Mammary epithelial cell (primary cell): Measurements from ENCODE around the gene EXOC4.

Experiments used
- CTCF ChIP-seq, 2 donors: IDR thresholded peaks in 1 of 2; conservative IDR thresholded peaks in 1 of 2; 2 replicates each; pipeline ENCODE4 v1.5.1; 2011 to 2012; ENCODE audit warnings: inconsistent platforms in 2 of 2, low read length in 2 of 2, mild to moderate bottlenecking in 2 of 2, control low read depth in 1 of 2, low read depth in 1 of 2; ENCODE audit not compliant: insufficient read depth in 1 of 2; ENCODE audit errors: extremely low read depth in 1 of 2
- EZH2 ChIP-seq: IDR thresholded peaks from 2 replicates; pipeline ENCODE4 v1.6.1; 2012; ENCODE audit warnings: low read length, inconsistent platforms, borderline replicate concordance

GRCh38 chr7:133773601-133774000 is 520.7 kb downstream of the EXOC4 start:
- TF ChIP-seq CTCF (conservative IDR thresholded peaks at IDR 0.05 in 1 of 2, IDR thresholded peaks at IDR 0.05 in 1 of 2; ENCODE audit: extremely low read depth in 1 of 2, insufficient read depth in 1 of 2, low read depth in 1 of 2, low read length in 2 of 2) (no peak), EZH2 (no peak)
